NOMO-1 treated with dmso at 0.1 percent for 144 hours (cell line): ENCODE data around the gene MCM7.

ENCODE experiments used
- DNase-seq: peaks from one replicate; lab custom pipeline; 2025; ENCODE audit not compliant: unreplicated experiment; lab: John Stamatoyannopoulos, UW

MCM7 gene

DNA sequence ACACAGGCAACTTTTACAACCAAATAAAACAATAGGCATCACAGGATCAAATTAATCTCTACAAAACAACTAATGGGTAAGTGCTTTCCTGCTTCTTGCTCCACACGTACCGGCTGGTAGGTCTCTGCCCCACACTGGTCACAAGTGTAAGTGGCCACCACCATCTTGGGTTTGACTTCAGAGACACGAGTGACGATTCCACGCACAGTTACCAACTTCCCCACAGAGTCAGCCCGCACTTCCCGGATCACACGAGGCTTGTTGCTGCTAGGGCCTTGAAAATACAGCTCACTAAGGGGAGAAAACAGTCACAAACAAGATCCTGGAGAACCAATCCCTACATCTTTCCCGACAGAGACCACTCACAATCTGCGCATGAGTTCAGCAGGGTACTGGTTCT is 2.3 kb downstream of the MCM7 start:
- no peak for DNase-seq

DNA sequence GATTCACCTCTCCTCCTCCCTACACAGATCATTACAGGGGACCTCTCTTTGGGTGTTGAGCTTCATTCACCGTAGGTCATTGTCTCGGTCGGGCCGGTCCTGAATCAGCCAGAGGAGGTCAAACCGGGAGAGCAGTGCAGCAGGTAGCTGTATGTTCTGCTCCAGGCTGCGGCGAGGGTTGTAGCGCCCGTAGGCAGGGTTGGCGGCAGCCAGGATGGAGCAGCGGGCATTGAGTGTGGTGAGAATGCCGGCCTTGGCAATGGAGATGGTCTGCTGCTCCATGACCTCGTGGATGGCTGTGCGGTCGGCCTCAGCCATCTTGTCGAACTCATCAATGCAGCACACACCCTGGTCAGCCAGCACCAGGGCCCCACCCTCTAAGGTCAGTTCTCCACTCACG is 5.5 kb downstream of the MCM7 start:
- no peak for DNase-seq

DNA sequence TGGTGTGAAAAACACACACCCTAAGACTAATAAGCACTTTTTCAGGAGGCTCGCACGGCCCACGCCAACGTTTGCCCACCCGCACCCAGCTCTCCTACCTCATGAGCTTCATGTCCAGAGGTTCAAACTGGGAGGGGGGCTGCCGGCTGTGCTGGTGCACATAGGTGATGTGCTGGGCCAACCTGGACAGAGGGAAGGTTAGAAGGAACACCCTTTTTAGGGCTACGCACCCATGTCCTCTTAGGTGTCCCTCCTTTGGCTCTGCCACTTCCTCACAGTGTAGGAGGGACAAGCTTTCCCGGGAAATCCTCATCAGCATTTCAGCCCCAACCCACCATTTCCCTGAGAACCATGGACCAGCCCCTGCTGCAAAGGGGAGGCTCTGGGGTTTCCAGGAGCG is 5.9 kb downstream of the MCM7 start:
- DNase-seq: no peak

DNA sequence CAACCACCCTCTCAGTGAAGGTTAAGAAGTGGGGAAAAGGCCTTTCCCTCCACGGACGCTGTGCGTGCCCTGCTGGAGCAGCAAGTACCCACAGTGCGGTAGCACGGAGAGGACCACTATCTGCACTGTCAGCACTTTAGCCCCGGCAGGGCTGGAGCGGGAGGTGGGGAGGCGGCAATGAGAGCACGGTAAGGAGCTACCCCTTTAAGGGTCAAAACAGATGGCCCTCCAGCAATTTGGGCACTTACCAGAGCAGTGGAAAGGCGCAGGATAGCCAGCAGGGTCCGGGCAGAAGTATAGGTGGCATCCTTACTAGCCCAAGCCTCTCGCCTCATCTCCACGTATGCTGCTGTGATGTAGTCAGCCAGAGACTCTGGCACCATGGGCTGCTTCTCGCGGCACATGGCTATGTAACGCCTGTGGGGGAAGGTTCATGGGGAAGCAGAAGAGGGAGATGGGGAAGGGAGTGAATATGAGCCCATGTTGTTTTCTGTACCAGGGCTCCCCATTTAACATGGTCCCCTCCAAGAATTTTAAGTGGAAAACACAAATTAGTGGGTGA is 7.2 kb downstream of the MCM7 start:
- no peak for DNase-seq

DNA sequence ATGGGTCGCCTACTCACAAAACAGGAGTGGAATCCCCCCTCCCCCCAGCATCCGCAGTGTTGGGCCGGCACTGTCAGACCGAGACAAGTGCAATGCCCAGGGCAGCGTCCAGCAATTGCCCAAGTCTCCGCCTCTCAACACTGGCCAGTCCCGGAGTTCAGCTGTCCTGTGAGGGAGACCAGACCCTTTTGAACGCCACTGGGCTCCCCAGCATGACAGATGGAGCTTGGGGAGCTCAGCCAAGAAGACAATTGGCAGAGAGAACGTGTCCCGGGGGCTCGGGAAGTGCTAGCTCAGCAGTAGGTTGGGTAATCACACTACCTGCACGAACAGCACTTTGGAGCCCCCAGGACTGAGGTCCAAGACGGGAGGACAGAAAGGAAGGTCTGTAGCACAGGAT is 7.7 kb downstream of the MCM7 start:
- DNase-seq: no peak

DNA sequence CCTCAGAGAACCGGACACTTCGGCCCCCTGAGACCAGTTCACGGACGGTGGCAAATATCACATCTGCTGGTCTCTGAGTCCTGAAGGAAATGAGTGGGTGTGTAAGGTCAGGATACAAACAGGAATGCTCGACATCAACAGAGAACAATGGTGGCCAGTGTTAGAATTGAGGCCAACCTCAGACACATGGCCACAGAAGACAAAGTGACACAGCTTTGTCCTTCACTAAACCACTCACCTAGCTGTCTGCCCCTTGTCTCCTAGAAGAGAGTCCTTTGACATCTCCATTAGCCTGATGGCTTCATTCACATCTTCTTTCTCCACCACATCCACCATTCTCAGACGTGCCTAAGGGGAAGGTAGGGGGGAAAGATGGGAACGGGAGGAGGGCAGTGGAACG is 8.1 kb downstream of the MCM7 start:
- DNase-seq: no peak

DNA sequence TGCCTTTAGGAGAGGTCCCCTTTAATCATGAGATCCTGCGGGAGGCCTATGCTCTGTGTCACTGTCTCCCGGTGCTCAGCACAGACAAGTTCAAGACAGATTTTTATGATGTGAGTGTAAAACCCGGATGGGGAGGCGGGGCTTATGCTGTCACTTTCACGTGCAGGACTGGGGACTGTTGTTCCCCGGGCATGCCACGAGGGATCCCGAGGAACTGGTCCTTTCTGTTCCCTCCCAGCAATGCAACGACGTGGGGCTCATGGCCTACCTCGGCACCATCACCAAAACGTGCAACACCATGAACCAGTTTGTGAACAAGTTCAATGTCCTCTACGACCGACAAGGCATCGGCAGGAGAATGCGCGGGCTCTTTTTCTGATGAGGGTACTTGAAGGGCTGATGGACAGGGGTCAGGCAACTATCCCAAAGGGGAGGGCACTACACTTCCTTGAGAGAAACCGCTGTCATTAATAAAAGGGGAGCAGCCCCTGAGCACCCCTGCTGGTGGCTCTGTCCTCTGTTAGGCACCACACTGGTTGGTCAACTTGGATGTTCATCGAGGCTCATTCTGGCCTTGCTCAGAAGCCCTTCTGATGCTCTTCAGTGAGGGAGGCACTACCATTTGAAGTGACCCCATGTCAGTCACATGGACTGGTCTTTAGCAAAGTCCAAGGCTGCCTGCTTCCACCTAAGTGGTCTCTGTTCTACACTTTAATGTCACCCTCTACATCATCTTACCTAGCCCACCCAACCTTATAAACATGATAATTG is 9.6 kb downstream of the MCM7 start:
- DNase-seq: no peak

DNA sequence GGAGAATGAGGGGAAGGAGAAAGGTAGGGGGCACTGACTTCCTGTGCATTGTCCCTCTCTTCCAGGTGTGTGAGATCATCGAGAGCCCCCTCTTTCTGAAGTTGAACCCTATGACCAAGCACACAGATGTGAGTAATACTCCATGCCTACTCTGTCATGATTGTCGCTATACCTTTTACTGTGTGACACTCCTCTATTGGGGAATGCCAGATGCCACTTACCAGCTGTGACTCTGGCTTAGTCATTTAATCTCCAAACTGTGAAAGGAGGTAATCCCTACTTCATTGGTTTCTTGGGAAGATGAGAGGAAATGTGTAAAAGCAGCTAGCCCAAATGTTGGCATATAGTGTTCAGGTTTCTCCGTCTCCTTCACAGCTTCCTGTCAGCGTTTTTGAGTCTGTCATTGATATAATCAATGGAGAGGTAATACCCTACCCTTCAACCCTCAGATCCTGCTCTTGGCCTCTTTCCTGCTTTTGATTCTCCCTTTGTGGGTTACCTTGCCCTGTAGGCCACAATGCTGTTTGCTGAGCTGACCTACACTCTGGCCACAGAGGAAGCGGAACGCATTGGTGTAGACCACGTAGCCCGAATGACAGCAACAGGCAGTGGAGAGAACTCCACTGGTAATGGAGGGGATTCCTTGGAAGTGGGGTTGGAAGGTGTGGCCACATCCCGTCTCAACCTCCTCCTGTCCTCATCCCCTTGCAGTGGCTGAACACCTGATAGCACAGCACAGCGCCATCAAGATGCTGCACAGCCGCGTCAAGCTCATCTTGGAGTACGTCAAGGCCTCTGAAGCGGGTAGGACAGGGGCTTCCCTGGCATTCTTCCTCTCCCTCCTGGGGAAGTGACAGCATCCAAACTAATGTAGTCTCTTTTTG is 10.4 kb downstream of the MCM7 start:
- no peak for DNase-seq

DNA sequence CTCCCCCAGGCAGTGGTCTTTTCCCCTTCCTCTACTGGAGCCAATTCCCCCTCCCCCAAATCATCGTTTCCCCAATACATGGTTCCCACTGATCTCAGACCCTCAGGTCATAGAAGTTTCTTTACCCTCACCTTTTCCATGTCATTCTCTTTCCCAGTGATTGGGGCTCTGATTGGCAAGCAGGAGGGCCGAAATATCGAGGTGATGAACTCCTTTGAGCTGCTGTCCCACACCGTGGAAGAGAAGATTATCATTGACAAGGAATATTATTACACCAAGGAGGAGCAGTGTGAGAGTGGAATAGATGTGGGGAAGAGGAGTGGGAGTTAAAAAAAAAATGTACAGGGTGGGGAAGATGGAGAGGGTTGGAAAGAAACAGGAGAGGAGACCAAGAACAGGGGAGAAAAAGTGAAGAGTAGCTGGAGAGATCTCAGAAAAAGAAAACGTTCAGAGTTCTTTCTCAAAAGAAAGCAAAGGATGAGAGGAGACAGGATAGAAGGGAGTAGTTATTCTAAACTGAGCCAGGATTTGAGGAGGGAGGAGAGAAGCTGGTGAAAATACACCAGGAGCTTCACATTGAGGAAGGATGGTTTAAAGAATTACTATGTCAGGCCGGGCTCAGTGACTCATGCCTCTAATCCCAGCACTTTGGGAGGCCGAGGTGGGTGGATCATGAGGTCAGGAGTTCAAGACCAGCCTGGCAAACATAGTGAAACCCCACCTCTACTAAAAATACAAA is 11.6 kb downstream of the MCM7 start:
- no peak for DNase-seq

DNA sequence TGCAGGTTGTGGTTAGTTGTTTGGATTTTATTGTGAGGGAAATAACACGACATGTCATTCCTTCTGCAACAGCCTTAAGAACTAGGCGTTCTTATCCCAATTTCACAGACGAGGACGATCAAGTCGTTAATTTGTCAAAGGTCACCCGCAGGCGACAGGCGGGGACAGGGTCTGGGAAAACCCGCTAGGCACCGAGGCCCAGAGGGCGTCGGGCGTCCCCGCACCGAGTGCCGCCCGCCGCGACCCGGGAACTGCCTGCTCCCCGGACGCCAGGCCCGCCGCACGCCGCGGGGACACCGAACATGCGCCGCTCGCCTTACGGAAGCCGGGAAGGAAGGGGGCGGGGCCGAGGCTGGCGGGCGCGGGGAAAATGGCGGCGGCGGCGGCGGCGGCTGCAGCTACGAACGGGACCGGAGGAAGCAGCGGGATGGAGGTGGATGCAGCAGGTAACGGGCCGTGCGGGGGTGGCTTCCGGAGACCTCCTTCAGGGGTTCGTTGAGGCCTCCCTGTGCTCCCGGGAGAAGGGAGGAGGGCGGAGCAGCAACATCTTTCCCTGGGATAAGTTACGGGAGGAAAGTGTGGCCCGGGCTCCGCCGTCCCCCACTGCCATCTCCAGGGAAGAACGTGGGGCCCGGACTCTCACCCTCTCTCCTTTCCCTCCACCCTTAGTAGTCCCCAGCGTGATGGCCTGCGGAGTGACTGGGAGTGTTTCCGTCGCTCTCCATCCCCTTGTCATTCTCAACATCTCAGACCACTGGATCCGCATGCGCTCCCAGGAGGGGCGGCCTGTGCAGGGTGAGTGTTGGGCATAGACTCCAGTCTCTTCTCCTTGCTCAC is 12.4 kb downstream of the MCM7 start, which contains the start of gene COPS6:
TSS of gene COPS6 (plus strand) at position 349 of the 837 bp plus-strand sequence. CDS start at position 371, 22 bp downstream.
- peak; percentile 53 for DNase-seq

DNA sequence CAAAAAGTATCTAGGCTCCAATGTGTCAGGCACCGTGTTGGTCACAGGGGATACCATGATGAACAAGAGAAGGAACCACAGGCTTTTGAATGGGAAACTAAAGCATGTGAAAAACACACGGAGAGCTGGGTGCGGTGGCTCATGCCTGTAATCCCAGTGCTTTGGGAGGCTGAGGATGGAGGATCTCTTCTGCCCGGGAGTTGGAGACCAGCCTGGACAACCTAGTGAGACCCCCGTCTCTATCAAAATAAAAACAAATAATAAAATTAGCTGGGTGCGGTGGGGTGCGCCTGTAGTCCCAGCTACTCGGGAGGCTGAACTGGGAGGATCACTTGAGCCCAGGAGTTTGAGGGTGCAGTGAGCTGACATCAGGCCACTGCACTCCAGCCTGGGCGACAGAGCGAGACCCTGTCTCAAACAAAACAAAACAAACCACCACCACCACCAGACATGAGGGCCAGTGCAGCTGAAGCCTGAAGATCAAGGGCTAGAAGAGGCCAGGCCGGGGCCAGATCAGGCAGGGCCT is 13.0 kb downstream of the MCM7 start:
- DNase-seq: no peak

DNA sequence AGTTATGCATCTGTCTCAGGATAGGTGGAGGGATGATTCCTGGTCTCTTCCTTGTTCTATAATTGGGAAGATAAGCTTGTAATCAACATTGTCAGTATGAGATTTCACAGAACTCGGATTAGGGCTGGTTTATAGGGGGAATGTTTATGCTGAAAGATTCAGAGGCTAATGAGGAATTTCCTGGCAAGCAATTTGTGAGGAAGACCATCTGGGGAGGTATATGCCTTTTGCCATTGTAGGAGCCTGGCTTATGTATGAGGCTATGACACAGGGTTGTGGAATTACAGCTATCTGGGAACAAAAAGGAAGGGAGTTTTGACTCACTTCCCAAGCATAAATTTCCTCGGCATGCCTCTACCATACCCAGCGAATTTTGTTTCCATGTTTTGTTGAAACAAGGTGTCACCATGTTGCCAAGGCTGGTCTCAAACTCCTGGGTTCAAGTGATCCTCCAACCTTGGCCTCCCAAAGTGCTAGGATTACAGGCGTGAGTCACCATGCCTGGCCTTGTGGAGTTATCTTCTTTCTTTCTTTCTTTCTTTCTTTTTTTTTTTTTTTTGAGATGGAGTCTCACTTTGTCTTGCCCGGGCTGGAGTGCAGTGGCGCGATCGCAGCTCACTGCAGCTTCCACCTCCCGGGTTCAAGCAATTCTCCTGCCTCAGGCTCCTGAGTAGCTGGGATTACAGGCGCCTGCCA is 14.0 kb downstream of the MCM7 start:
- DNase-seq: no peak

DNA sequence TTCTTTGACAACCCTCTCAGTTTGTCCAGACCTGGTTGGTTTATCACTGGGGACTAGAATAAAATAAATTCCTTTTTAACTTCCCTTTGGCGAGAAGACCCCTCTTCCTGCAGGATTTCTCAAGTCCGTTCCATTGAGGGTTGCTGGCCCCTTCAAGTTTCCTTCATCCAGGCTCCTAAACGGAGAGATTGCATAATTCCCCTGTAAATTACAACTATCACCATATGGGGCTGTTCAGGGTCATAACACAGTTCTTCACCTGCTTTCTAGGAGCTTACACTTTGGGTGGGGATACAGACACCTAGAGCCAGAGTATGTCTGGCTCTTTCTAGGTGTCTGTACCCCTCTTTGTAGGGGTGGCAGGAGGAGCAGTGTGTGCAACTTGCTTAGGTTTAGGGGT is 15.7 kb downstream of the MCM7 start:
- no peak for DNase-seq

DNA sequence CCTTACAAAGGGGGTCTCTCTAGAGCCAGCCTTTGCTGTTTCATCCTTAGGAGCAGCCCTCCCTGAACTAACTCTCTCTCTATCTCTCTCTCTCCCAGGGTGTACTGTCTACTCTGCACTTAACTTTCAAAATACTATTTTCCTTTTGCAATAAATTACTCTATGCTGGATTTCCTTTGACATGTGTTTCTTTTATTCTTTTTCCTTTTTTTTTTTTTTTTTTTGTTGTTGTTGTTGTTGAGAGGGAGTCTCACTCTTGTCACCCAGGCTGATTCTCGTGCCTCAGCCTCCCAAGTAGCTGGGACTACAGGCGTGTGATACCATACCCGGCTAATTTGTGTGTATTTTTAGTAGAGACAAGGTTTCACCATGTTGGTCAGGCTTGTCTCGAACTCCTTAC is 18.2 kb downstream of the MCM7 start:
- DNase-seq: no peak

DNA sequence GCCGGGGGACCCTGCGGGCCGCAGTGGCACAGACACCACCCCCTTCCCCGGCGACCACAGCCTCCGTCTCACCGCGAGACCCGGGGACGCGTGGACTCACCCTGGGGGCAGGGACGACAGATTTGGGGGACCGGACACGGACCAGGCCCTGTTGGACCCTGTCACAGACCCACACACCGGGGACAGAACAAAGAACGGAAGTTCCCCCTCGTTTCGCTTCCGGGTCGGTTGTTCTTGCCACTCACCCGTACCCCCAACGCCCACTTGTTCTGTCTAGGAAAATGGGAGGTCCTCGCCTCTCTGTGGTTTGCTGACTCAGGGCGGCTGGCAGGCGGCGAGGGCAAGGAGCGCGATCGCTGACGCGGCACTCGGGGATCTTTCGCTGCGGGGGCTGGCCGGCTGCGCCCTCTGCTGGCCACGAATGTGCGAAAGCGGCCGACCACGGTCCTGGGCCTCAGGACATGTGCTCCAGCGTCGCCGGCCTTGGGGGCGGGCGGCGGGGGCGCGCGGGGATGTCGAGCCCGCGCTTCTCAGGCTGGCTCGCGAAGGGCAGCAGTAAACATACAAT is 19.6 kb downstream of the MCM7 start, which contains the start of gene ZNF3:
TSS of gene ZNF3 (minus strand) at position 189 of the 568 bp plus-strand sequence. CDS start 4,366 bp downstream, outside the sequence.
- DNase-seq: peak; percentile 100

DNA sequence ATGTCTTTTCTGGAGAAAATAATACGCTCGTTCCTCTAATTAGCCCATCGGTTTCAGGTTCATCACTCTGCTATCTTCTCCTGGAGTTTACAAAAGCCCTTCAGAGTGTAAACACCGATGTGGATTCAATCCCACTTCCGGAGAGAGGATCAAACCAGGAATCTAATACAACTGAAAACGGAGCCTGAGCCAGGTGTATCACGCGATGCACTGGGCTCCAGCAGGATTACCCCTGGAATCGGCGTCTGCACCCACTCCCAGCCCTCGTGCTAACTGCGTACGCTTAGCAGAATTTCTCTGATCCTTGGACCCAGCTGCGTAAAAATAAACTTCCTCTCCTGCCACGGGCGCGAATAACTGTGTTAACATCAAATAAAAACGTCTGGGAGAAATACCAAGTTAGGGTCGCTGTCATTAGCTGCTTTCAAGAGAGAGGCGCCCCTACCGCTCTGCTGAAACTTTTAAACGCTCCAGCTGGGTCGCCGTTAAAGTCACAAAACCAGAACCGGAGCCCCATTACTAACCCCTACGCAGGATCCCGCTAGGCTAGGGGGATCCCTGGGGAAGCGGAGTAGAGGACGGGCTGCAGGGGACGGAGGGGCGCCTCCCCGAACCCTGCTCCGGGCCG is 20.2 kb downstream of the MCM7 start:
- no peak for DNase-seq

DNA sequence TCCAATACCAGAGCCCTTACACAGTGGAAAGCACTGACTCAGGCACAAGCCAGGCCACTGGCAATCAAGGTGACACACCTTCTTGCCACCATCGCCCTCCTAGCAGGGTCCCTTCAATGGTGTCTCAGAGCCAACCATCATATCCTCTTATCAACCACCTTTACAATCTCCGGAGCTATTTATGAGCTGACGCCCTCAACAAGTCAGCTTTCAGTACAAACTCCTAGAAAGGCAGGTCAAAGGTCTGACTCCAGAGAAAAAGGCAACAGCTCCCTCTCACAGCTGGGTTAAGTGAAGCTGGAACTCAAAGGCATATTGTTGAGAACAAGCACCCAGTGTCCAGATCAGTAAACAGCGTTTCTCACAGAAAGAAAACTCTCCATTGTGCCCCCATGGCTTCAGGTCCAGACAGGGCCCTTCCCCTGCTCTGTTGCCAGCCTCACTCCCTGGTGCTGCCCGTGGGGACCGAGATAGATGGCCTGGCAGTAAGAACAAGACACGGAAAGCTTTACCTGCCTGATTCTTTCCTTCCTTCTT is 22.1 kb downstream of the MCM7 start:
- DNase-seq: no peak

DNA sequence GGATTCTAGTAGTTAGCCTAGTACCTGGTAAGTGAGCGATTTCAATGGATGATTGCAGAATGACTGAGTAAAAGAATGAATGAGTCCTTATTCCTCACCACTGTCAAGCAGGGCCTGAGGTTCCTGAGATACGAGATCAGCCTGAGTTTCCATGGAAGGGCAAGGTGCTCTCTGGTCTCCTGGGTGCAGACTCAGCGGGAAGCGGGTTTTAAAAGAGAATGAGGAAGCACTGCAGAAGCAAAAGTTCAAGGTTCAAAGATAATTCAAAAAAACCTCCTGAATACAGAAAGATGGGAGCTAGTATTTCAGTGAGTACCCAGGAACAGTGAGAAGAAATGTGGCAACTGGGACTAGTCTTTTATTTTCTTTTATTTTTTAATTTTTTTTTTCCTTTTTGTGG is 24.0 kb downstream of the MCM7 start:
- no peak for DNase-seq
